Adrenal gland (tissue), 12 donors: ENCODE measurements around the gene IQSEC1. TPM values are rescaled to one million over a fixed set of nuclear protein-coding genes. Genes with fewer than 3 reads are reported as not detected.
"Not testable (repeated sequence)": the region's sequence is repeated elsewhere in the genome, so short reads cannot be mapped to it uniquely, and the experiment has no call there.

Experiments used
- DNase-seq, 7 donors: peaks; one replicate each; pipeline ENCODE4 v3.0.0-alpha.2; 2019 to 2020
- H3K27ac ChIP-seq, 5 donors: fragments of 200-600 bp; sonication (generic) in 4 of 5; 1 replicate in 3 of 5; 2 replicates in 2 of 5; pipeline versions ENCODE4 v1.5.1 to v1.8.0; 2016 to 2020; ENCODE audit warnings: mild to moderate bottlenecking in 1 of 5
- H3K27me3 ChIP-seq: fragments of 200-600 bp; 2 replicates; pipeline ENCODE4 v1.8.0; 2021
- H3K36me3 ChIP-seq, 2 donors: fragments of 200-600 bp; replicated peaks in 1 of 2; 1 replicate in 1 of 2; 2 replicates in 1 of 2; pipeline versions ENCODE4 v1.5.1 to v1.8.0; 2018 to 2022
- H3K4me1 ChIP-seq, 2 donors: fragments of 200-600 bp; replicated peaks in 1 of 2; 1 replicate in 1 of 2; 2 replicates in 1 of 2; pipeline versions ENCODE4 v1.5.1 to v1.8.0; 2018 to 2021
- H3K4me3 ChIP-seq, 4 donors: fragments of 200-600 bp; sonication (generic) in 3 of 4; one replicate each; pipeline ENCODE4 v1.5.1; 2016 to 2018
- H3K9me3 ChIP-seq, 3 donors: fragments of 200-600 bp; sonication (generic) in 1 of 3; replicated peaks in 1 of 3; 1 replicate in 2 of 3; 2 replicates in 1 of 3; pipeline versions ENCODE4 v1.5.1 to v1.8.0; 2016 to 2021
- POLR2A ChIP-seq, 2 donors: fragments of 450-650 bp; IDR thresholded peaks; one replicate each; pipeline ENCODE4 v1.6.1; 2017; ENCODE audit warnings: antibody characterized with exemption in 2 of 2, mild to moderate bottlenecking in 2 of 2, moderate library complexity in 1 of 2
- WGBS, 4 donors: extraction: QIAGEN DNeasy Blood & Tissue Kit in 2 of 4; methylation state at CpG; one replicate each; pipeline versions ENCODE4 v1.1.5 to v1.1.7; 2013 to 2017; 5-methylcytosine and 5-hydroxymethylcytosine counted together
- intact Hi-C, 2 donors: fragments of 100-400 bp; cut with DNase I; formaldehyde crosslinking; loops; one replicate each; pipeline versions ENCODE4 v1.14.1 to v1.15.0; 2022 to 2023
- polyA plus RNA-seq, 3 donors: library from polyadenylated mRNA; stranded (reverse); fragments of 200-250 nt in 2 of 3; fragments of 350-450 nt in 1 of 3; fragmentation: Illumina TruSeq in 1 of 3; extraction: RNeasy Lipid Tissue Mini Kit (QIAGEN cat#74804) in 1 of 3; gene quantifications; one replicate each; pipeline ENCODE4 v1.2.3, GENCODE V29; 2013 to 2014
- total RNA-seq, 9 donors: library from RNA; depleted of rRNA in 4 of 9; stranded (reverse); fragments of >200 nt in 4 of 9; fragments of 120-200 nt in 1 of 9; fragmentation: NEBNext Ultra II Directional in 1 of 9; extraction: Animal tissue kit (Norgen Biotek cat#: 25700) in 1 of 9; gene quantifications; one replicate each; pipeline versions ENCODE4 v1.1.0 to v1.2.4, GENCODE V29; 2013 to 2023
- TF ChIP-seq, protein P1 (sequence below), 6 experiments: fragments of 450-650 bp in 4 of 6; fragments of 200-600 bp in 2 of 6; sonication (generic) in 1 of 6; IDR thresholded peaks; 1 replicate in 5 of 6; 2 replicates in 1 of 6; pipeline versions ENCODE4 v1.5.1 to v1.8.0; 2016 to 2021; ENCODE audit warnings: antibody characterized with exemption in 6 of 6, mild to moderate bottlenecking in 2 of 6, moderate library complexity in 1 of 6
- donor health status: healthy with polysubstance abuse.
- donor health status: Bipolar disorder and iron deficiency.
- donor health status: DM: yes; HTN: yes; CAD: no.
- donor health status: DM: no; HTN: no; CAD: no.
- donor health status: DM: no; HTN: no; CAD: no.
- donor health status: DM: yes; HTN: yes; CAD: no.

IQSEC1 gene
- total and polyA plus RNA-seq, 12 donors = 24.4 to 133 (median 94.2) TPM

DNA sequence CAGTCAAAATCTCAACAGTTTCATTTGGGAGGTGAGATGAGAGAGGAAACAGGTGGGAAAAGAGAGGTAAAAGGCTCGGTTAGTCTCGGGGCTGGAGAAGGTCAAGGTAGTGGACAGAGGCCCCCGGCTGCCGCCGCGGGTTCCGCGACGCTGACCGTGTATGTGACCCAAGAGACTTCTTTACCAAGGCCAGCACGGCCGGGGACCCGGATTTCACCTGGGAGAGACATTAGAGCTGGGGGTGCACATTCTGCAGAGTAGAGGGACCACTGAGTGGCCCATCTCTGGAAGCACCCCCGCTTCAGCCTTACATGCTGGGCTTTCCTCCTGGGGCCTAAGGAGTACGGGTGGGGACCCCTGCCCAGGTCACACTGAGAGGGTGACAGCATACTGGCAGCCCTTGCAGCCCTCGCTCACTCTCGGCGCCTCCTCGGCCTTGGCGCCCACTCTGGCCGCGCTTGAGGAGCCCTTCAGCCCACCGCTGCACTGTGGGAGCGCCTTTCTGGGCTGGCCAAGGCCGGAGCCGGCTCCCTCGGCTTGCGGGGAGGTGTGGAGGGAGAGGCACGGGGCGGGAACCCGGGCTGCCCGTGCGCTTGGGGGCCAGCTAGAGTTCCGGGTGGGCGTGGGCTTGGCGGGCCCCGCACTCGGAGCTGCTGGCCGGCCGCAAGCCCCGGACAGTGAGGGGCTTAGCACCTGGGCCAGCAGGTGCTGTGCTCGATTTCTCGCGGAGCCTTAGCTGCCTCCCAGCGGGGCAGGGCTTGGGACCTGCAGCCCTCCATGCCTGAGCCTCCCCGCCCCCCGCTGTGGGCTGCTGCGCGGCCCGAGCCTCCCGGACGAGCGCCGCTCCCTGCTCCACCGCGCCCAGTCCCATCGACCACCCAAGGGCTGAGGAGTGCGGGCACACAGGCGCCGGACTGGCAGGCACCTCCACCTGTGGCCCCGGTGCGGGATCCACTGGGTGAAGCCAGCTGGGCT, 190.6 kb downstream of the IQSEC1 start:
- no peaks in the 10 kb centered on the region for H3K27me3 ChIP-seq
- intact Hi-C loops = no loop called here
- H3K27ac ChIP-seq = no peak overlapping the region
- 89 to 94% (median 91%) methylated on average over 29 to 62 of the region's 62 CpGs for WGBS, 4 donors
- H3K36me3 ChIP-seq = no peaks in the 10 kb centered on the region
- H3K4me3 ChIP-seq = no peak overlapping the region
- DNase-seq = no peak
- TF ChIP-seq, protein P1, sequence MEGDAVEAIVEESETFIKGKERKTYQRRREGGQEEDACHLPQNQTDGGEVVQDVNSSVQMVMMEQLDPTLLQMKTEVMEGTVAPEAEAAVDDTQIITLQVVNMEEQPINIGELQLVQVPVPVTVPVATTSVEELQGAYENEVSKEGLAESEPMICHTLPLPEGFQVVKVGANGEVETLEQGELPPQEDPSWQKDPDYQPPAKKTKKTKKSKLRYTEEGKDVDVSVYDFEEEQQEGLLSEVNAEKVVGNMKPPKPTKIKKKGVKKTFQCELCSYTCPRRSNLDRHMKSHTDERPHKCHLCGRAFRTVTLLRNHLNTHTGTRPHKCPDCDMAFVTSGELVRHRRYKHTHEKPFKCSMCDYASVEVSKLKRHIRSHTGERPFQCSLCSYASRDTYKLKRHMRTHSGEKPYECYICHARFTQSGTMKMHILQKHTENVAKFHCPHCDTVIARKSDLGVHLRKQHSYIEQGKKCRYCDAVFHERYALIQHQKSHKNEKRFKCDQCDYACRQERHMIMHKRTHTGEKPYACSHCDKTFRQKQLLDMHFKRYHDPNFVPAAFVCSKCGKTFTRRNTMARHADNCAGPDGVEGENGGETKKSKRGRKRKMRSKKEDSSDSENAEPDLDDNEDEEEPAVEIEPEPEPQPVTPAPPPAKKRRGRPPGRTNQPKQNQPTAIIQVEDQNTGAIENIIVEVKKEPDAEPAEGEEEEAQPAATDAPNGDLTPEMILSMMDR (IDR thresholded peaks at IDR 0.05) = no peak
- no peak for TF ChIP-seq POLR2A (IDR thresholded peaks at IDR 0.05)
- no peaks in the 10 kb centered on the region for H3K9me3 ChIP-seq
- H3K4me1 ChIP-seq = peaks cover 12 to 26% of the 10 kb centered on the region in 2 donors

DNA sequence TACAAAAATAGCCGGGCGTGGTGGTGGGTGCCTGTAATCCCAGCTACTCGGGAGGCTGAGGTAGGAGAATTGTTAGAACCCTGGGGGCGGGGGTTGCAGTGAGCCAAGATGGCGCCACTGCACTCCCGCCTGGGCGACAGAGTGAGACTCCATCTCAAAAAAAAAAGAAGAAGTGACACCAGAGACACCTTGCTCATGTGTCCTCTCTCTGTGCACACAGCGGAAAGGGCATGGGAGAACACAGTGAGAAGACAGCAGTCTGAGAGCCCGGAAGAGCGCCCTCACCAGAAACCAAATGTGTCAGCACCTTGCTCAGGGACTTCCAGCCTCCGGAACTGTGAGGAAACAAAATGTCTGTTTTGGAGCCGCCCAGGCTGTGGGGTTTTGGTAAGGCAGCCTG, 191.4 kb downstream of the IQSEC1 start:
- DNase-seq, H3K36me3 ChIP-seq, intact Hi-C loops, H3K4me3 ChIP-seq, H3K27ac ChIP-seq, H3K9me3 ChIP-seq, H3K27me3 ChIP-seq: not testable (repeated sequence)
- 92 to 98% (median 96%) methylated on average over 11 to 12 of the region's 12 CpGs for WGBS, 4 donors
- peaks cover 12 to 26% of the 10 kb centered on the region in 2 donors for H3K4me1 ChIP-seq

DNA sequence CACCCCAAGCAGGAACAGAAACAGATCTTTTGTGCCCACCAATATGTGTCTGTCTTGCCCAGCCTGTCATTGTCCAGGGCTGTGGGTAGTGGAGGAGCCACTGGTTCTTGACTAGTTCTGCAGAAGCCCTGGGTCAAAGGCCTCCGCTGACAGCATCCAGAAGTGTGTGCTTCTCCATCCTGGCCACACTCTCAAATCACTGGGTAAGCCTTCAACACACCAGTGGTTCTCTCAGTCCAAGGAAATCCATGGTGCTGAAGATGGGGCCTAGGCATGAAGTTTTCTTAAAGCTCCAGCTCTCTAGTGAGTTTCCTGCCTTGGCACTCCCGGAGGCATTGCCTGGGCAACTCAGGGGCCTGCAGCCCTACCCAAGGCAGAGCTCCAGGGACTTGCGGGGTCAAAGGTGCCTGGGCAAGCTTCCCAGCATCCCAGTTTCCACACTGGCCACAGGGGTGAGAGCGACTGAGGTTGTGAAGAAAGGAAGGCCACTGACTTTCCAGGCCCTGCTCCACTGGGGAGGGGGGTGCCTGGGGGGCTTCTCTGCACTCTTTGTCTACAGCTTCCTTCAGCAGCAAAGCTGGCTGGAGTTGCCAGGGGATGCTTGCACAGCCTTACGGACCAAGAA, 193.9 kb downstream of the IQSEC1 start:
- TF ChIP-seq, protein P1 (IDR thresholded peaks at IDR 0.05) = no peak
- TF ChIP-seq POLR2A (IDR thresholded peaks at IDR 0.05) = no peak
- WGBS, 4 donors = 86 to 100% (median 87%) methylated on average over 2 to 5 of the region's 5 CpGs
- intact Hi-C loops = no loop called here

DNA sequence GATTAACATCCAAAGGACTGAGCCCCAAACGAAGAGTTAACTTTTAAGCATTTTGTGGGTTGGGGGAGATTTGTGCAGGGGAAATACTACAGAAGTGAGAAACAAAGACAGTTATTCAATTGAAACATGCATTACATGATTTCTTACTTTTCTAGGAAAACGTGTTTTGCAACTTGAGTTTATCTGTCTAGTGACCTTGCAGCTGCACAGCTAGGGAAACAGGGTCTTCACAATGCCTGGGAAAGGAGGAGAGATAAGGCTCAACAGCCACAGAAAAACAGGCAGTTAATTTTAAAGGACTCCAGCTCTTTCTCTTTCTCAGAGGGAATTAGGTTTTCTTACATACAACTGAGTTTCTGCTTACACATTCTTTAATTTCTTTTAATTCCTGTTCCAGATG, 194.5 kb downstream of the IQSEC1 start:
- H3K36me3 ChIP-seq, DNase-seq, H3K4me3 ChIP-seq, H3K9me3 ChIP-seq, H3K27me3 ChIP-seq, intact Hi-C loops: not testable (repeated sequence)
- Histone ChIP-seq H3K27ac (peak overlapping the region in 1 of 5 donors; percentile 35), H3K4me1 (peaks cover 8 to 27% of the 10 kb centered on the region in 2 donors)
- WGBS, 4 donors = 42 to 52% (median 46%) methylated on average over 2 of the region's 2 CpGs

More for the DNA sequence above, 193.9 kb downstream of the IQSEC1 start:
- no peaks in the 10 kb centered on the region for H3K36me3 ChIP-seq
- no peaks in the 10 kb centered on the region for H3K9me3 ChIP-seq
- no peak overlapping the region for H3K27ac ChIP-seq
- no peak for DNase-seq
- H3K27me3 ChIP-seq = no peaks in the 10 kb centered on the region
- no peak overlapping the region for H3K4me3 ChIP-seq
- peaks cover 8 to 30% of the 10 kb centered on the region in 2 donors for H3K4me1 ChIP-seq

DNA sequence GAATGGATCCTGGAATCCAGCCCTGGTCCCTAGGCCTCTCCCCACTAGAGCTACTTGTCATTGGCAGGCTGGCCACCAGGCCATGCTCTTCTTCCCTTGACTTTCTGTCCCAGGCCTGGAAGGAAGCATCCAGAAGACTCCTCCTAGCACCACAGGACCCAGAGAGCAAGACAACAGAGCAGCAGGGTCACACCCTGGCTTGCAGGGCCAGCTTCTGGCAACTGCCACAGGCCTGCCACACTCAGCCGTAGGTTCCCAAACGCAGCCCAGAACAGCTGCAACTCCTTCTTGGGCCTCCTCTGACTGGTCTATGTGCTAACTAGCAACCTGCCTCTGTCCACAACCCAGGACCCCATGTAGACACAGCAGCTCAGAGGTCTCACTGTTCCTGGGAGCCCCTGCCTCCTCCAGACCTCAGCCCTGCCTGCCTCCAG, 195.1 kb downstream of the IQSEC1 start:
- intact Hi-C loops = no loop called here
- no peak for DNase-seq
- no peaks in the 10 kb centered on the region for H3K36me3 ChIP-seq
- H3K27me3 ChIP-seq = no peaks in the 10 kb centered on the region
- WGBS, 4 donors = 83 to 100% (median 85%) methylated on average over 1 to 2 of the region's 2 CpGs; no CpG with 5 or more reads in 1 of the 4 donors
- H3K27ac ChIP-seq = peak overlapping the region in 2 of 5 donors; percentile 11 to 35
- peaks cover 8 to 27% of the 10 kb centered on the region in 2 donors for H3K4me1 ChIP-seq
- TF ChIP-seq, protein P1 (IDR thresholded peaks at IDR 0.05) = no peak
- TF ChIP-seq POLR2A (IDR thresholded peaks at IDR 0.05) = no peak
- no peak overlapping the region for H3K4me3 ChIP-seq
- no peaks in the 10 kb centered on the region for H3K9me3 ChIP-seq
